ENCODE measurements around the gene IFFO2. TPM values are rescaled to one million over a fixed set of nuclear protein-coding genes. Genes with fewer than 3 reads are reported as not detected.

IFFO2 gene
- total and polyA plus RNA-seq, 4 donors, result 0.88 to 7.4 (median 3.0) TPM

GRCh38 chr1:18997508-18997907, 41.0 kb upstream of the IFFO2 start:
- Histone ChIP-seq H3K36me3 (ENCODE audit: control insufficient read depth in 4 of 4, insufficient read depth in 3 of 4, low read depth in 1 of 4, low read length in 3 of 4) (no peaks in the 10 kb centered on the region), H3K4me1 (ENCODE audit: control insufficient read depth in 4 of 4, insufficient read depth in 4 of 4, low read length in 3 of 4) (peaks cover 0 to 6% (median 0%) of the 10 kb centered on the region in 4 donors), H3K9ac (ENCODE audit: low read depth in 1 of 2, low read length in 2 of 2) (no peak overlapping the region), H3K9me3 (ENCODE audit: control insufficient read depth in 4 of 4, low read length in 3 of 4) (no peaks in the 10 kb centered on the region), H3K27ac (ENCODE audit: low read depth in 1 of 2, low read length in 2 of 2) (no peak overlapping the region), H3K27me3 (ENCODE audit: control insufficient read depth in 4 of 4, insufficient read depth in 4 of 4, low read length in 3 of 4) (no peaks in the 10 kb centered on the region), H3K4me3 (ENCODE audit: low read depth in 1 of 3, low read length in 3 of 3) (no peak overlapping the region)
- no peak for DNase-seq (ENCODE audit: low spot score)
- TF ChIP-seq HNF4A (conservative IDR thresholded peaks at IDR 0.05) (no peak), TAF1 (conservative IDR thresholded peaks at IDR 0.05) (no peak), EGR1 (IDR thresholded peaks at IDR 0.05; ENCODE audit: low read depth in 2 of 2) (no peak), HNF4G (IDR thresholded peaks at IDR 0.05) (no peak), FOXA2 (IDR thresholded peaks at IDR 0.05) (no peak), FOXA1 (IDR thresholded peaks at IDR 0.05) (no peak)
- TF ChIP-seq, protein P1, sequence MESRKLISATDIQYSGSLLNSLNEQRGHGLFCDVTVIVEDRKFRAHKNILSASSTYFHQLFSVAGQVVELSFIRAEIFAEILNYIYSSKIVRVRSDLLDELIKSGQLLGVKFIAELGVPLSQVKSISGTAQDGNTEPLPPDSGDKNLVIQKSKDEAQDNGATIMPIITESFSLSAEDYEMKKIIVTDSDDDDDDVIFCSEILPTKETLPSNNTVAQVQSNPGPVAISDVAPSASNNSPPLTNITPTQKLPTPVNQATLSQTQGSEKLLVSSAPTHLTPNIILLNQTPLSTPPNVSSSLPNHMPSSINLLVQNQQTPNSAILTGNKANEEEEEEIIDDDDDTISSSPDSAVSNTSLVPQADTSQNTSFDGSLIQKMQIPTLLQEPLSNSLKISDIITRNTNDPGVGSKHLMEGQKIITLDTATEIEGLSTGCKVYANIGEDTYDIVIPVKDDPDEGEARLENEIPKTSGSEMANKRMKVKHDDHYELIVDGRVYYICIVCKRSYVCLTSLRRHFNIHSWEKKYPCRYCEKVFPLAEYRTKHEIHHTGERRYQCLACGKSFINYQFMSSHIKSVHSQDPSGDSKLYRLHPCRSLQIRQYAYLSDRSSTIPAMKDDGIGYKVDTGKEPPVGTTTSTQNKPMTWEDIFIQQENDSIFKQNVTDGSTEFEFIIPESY (IDR thresholded peaks at IDR 0.05), result no peak
- TF ChIP-seq, protein P2, sequence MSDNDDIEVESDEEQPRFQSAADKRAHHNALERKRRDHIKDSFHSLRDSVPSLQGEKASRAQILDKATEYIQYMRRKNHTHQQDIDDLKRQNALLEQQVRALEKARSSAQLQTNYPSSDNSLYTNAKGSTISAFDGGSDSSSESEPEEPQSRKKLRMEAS (IDR thresholded peaks at IDR 0.05), result no peak
- 99% methylated on average over 6 of the region's 6 CpGs for WGBS

- no peaks in the 10 kb centered on the region for H3K36me3 ChIP-seq (ENCODE audit: control insufficient read depth in 4 of 4, insufficient read depth in 3 of 4, low read depth in 1 of 4, low read length in 3 of 4)
- no peaks in the 10 kb centered on the region for H3K27me3 ChIP-seq (ENCODE audit: control insufficient read depth in 4 of 4, insufficient read depth in 4 of 4, low read length in 3 of 4)
- H3K4me1 ChIP-seq (ENCODE audit: control insufficient read depth in 4 of 4, insufficient read depth in 4 of 4, low read length in 3 of 4), result peaks cover 0 to 6% (median 0%) of the 10 kb centered on the region in 4 donors
- TF ChIP-seq TAF1 (conservative IDR thresholded peaks at IDR 0.05), result no peak
- TF ChIP-seq YY1 (IDR thresholded peaks at IDR 0.05), result no peak
- no peak for TF ChIP-seq JUND (IDR thresholded peaks at IDR 0.05)
- TF ChIP-seq, protein P2 (IDR thresholded peaks at IDR 0.05), result no peak
- TF ChIP-seq RAD21 (IDR thresholded peaks at IDR 0.05), result no peak
- H3K27ac ChIP-seq (ENCODE audit: low read depth in 1 of 2, low read length in 2 of 2), result no peak overlapping the region
- WGBS, result 85% methylated on average over 6 of the region's 6 CpGs
- H3K9me3 ChIP-seq (ENCODE audit: control insufficient read depth in 4 of 4, low read length in 3 of 4), result no peaks in the 10 kb centered on the region
- H3K9ac ChIP-seq (ENCODE audit: low read depth in 1 of 2, low read length in 2 of 2), result no peak overlapping the region
- no peak for DNase-seq (ENCODE audit: low spot score)
- no peak overlapping the region for H3K4me3 ChIP-seq (ENCODE audit: low read depth in 1 of 3, low read length in 3 of 3)
These were observed 40.2 kb upstream of the IFFO2 start for GRCh38 chr1:18996548-18997177.

DNA sequence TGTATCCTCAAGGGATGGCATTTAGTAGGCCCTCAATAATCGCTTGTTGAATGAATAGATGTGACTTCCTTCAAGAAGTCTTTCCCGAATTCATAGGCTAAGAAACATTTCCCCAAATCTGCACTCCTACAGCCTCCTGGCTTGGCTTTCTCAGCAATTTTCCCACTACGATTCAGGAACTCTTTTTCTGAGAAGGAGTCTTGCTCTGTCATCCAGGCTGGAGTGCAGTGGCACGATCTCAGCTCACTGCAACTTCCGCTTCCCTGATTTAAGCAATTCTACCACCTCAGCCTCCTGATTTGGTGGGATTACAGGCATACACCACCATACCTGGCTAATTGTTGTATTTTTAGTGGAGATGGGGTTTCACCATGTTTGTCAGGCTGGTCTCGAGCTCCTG, 37.9 kb upstream of the IFFO2 start:
- H3K9me3 ChIP-seq (ENCODE audit: control insufficient read depth in 4 of 4, low read length in 3 of 4), result no peaks in the 10 kb centered on the region
- H3K4me3 ChIP-seq (ENCODE audit: low read depth in 1 of 3, low read length in 3 of 3), result no peak overlapping the region
- no peak for TF ChIP-seq FOXA2 (IDR thresholded peaks at IDR 0.05)
- no peak for TF ChIP-seq RAD21 (IDR thresholded peaks at IDR 0.05)
- no peak for TF ChIP-seq REST (IDR thresholded peaks at IDR 0.05)
- no peak for TF ChIP-seq FOXA1 (IDR thresholded peaks at IDR 0.05)
- TF ChIP-seq TAF1 (conservative IDR thresholded peaks at IDR 0.05), result no peak
- no peak for TF ChIP-seq EGR1 (IDR thresholded peaks at IDR 0.05; ENCODE audit: low read depth in 2 of 2)
- TF ChIP-seq JUND (IDR thresholded peaks at IDR 0.05), result no peak
- H3K27me3 ChIP-seq (ENCODE audit: control insufficient read depth in 4 of 4, insufficient read depth in 4 of 4, low read length in 3 of 4), result no peaks in the 10 kb centered on the region
- no peak for DNase-seq (ENCODE audit: low spot score)
- peaks cover 0 to 3% (median 0%) of the 10 kb centered on the region in 4 donors for H3K4me1 ChIP-seq (ENCODE audit: control insufficient read depth in 4 of 4, insufficient read depth in 4 of 4, low read length in 3 of 4)
- no peak overlapping the region for H3K9ac ChIP-seq (ENCODE audit: low read depth in 1 of 2, low read length in 2 of 2)
- no peaks in the 10 kb centered on the region for H3K36me3 ChIP-seq (ENCODE audit: control insufficient read depth in 4 of 4, insufficient read depth in 3 of 4, low read depth in 1 of 4, low read length in 3 of 4)
- no peak overlapping the region for H3K27ac ChIP-seq (ENCODE audit: low read depth in 1 of 2, low read length in 2 of 2)
- WGBS, result 80% methylated on average over 6 of the region's 6 CpGs

All from liver (tissue), 9 donors.